OCI-LY1 (cell line): ENCODE data around the gene OR1L6.

Source experiments
- H2AFZ ChIP-seq: fragments of 200-600 bp; sonication (generic), shearing (Covaris generic); 2 replicates; pipeline ENCODE4 v1.6.0; 2014; ENCODE audit warnings: antibody characterized with exemption, mild to moderate bottlenecking, low read length
- H3F3A ChIP-seq: fragments of 200-600 bp; sonication (generic), shearing (Covaris generic); 2 replicates; pipeline ENCODE4 v1.6.0; 2014; ENCODE audit warnings: mild to moderate bottlenecking, antibody characterized with exemption, low read length, moderate library complexity; ENCODE audit not compliant: insufficient read depth
- H3K27ac ChIP-seq: fragments of 200-600 bp; sonication (generic); 2 replicates; pipeline ENCODE4 v1.5.1; 2014; ENCODE audit warnings: low read length, mixed run types, mild to moderate bottlenecking, low read depth; ENCODE audit not compliant: poor library complexity, severe bottlenecking
- H3K27me3 ChIP-seq: fragments of 200-600 bp; sonication (generic); 2 replicates; pipeline ENCODE4 v1.6.0; 2014; ENCODE audit warnings: antibody characterized with exemption, mild to moderate bottlenecking, low read length, moderate library complexity; ENCODE audit not compliant: insufficient read depth
- H3K36me3 ChIP-seq: fragments of 200-600 bp; sonication (generic); 2 replicates; pipeline ENCODE4 v1.6.1; 2014; ENCODE audit warnings: mild to moderate bottlenecking, antibody characterized with exemption, low read length, moderate library complexity, mixed read lengths; ENCODE audit not compliant: insufficient read depth
- H3K4me1 ChIP-seq: fragments of 200-600 bp; sonication (generic); 2 replicates; pipeline ENCODE4 v1.5.1; 2014; ENCODE audit warnings: mild to moderate bottlenecking, low read length, moderate library complexity; ENCODE audit not compliant: insufficient read depth, severe bottlenecking
- H3K4me2 ChIP-seq: fragments of 200-600 bp; sonication (generic), shearing (Covaris generic); 2 replicates; pipeline ENCODE4 v1.6.1; 2014; ENCODE audit warnings: low read length
- H3K4me3 ChIP-seq: fragments of 200-600 bp; sonication (generic); 2 replicates; pipeline ENCODE4 v1.5.1; 2014; ENCODE audit warnings: low read length, low read depth, mild to moderate bottlenecking, mixed read lengths; ENCODE audit not compliant: poor library complexity, severe bottlenecking
- H3K79me2 ChIP-seq: fragments of 200-600 bp; shearing (Covaris generic); 2 replicates; pipeline ENCODE4 v1.6.1; 2016; ENCODE audit warnings: mixed run types, low read length, mixed read lengths; ENCODE audit not compliant: insufficient read depth
- H3K9ac ChIP-seq: fragments of 200-600 bp; sonication (generic), shearing (Covaris generic); 2 replicates; pipeline ENCODE4 v1.6.1; 2014; ENCODE audit warnings: mild to moderate bottlenecking, low read length, mixed read lengths
- H3K9me2 ChIP-seq: fragments of 200-600 bp; sonication (generic), shearing (Covaris generic); 2 replicates; pipeline ENCODE4 v1.6.1; 2014; ENCODE audit warnings: low read depth, mild to moderate bottlenecking, low read length, mixed read lengths
- H3K9me3 ChIP-seq: fragments of 200-600 bp; shearing (Covaris generic); 2 replicates; pipeline ENCODE4 v1.6.1; 2014; ENCODE audit warnings: low read length, mixed read lengths
- H4K20me1 ChIP-seq: fragments of 200-600 bp; sonication (generic), shearing (Covaris generic); 2 replicates; pipeline ENCODE4 v1.6.0; 2016; ENCODE audit warnings: mild to moderate bottlenecking, low read length; ENCODE audit not compliant: insufficient read depth
- CTCF ChIP-seq: fragments of 200-600 bp; sonication (generic), shearing (Covaris generic); IDR thresholded peaks from 2 replicates; pipeline ENCODE4 v1.5.1; 2017; ENCODE audit warnings: mild to moderate bottlenecking, antibody characterized with exemption, low read length, moderate library complexity, mixed read lengths
- EZH2 ChIP-seq: fragments of 200-600 bp; sonication (generic), shearing (Covaris generic); IDR thresholded peaks from 2 replicates; pipeline ENCODE4 v1.8.0; 2017; ENCODE audit warnings: borderline replicate concordance, mixed run types, mild to moderate bottlenecking, antibody characterized with exemption, low read length, moderate library complexity, mixed read lengths

Gene OR1L6

GRCh38 chr9:122742003-122742402 lies at the start of gene OR1L6:
Gene OR1L6, plus strand, starts transcription at chr9:122742303. Its CDS starts 7,545 bp downstream, at chr9:122749848.
- Histone ChIP-seq H3F3A (no peaks in the 10 kb centered on the region), H3K4me1 (no peaks in the 10 kb centered on the region), H3K36me3 (no peaks in the 10 kb centered on the region), H3K4me2 (no peak within 1 kb of the TSS), H3K27ac (no peak within 1 kb of the TSS), H4K20me1 (no peaks in the 10 kb centered on the region), H3K9ac (no peak within 1 kb of the TSS), H3K4me3 (no peak within 1 kb of the TSS), H3K9me2 (no peaks in the 10 kb centered on the region), H3K79me2 (no peaks in the 10 kb centered on the region), H2AFZ (no peak within 1 kb of the TSS), H3K27me3 (no peaks in the 10 kb centered on the region), H3K9me3 (no peaks in the 10 kb centered on the region)
- no peak for TF ChIP-seq CTCF
- TF ChIP-seq EZH2, result no peak

GRCh38 chr9:122695696-122696095 lies 46.4 kb upstream of the OR1L6 start:
- Histone ChIP-seq H3K4me1 (no peaks in the 10 kb centered on the region), H3K4me2 (no peak overlapping the region), H4K20me1 (no peaks in the 10 kb centered on the region), H3K79me2 (no peaks in the 10 kb centered on the region), H3K27ac (no peak overlapping the region), H2AFZ (no peak overlapping the region), H3K36me3 (no peaks in the 10 kb centered on the region), H3K9me2 (no peaks in the 10 kb centered on the region), H3K27me3 (no peaks in the 10 kb centered on the region), H3K9ac (no peak overlapping the region), H3K9me3 (0 out of 2 replicates have a peak, but pooled peaks cover 3% of the 10 kb centered on the region), H3K4me3 (no peak overlapping the region), H3F3A (no peaks in the 10 kb centered on the region)
- TF ChIP-seq EZH2 (no peak), CTCF (no peak)

- Histone ChIP-seq H4K20me1 (no peaks in the 10 kb centered on the region), H3K79me2 (no peaks in the 10 kb centered on the region), H3K4me2 (no peak overlapping the region), H3K36me3 (no peaks in the 10 kb centered on the region), H3K27me3 (no peaks in the 10 kb centered on the region), H3K27ac (no peak overlapping the region), H3K9ac (no peak overlapping the region), H3K9me2 (no peaks in the 10 kb centered on the region), H2AFZ (no peak overlapping the region), H3K9me3 (no peaks in the 10 kb centered on the region), H3K4me1 (no peaks in the 10 kb centered on the region), H3F3A (no peaks in the 10 kb centered on the region), H3K4me3 (no peak overlapping the region)
- no peak for TF ChIP-seq EZH2
- no peak for TF ChIP-seq CTCF
These were observed 24.1 kb upstream of the OR1L6 start for GRCh38 chr9:122718038-122718437.
